HFF-Myc (cell line): Measurements from ENCODE around the gene CWC27.

Experiments
- DNase-seq: peaks from one replicate; pipeline ENCODE4 v3.0.0-alpha.2; 2011; ENCODE audit warnings: low read depth; ENCODE audit errors: extremely low read depth
- H3K4me3 ChIP-seq: replicated peaks from 2 replicates; pipeline ENCODE4 v1.5.1; 2011; ENCODE audit warnings: low read depth, mild to moderate bottlenecking, control low read depth, low read length
- CTCF ChIP-seq: IDR thresholded peaks from 2 replicates; pipeline ENCODE4 v1.5.1; 2012; ENCODE audit warnings: mild to moderate bottlenecking, low read depth, low read length, control low read depth; ENCODE audit errors: missing control alignments

Gene CWC27

GRCh38 chr5:65047948-65048690 is 279.4 kb downstream of the CWC27 start:
- TF ChIP-seq CTCF: no peak
- no peak overlapping the region for H3K4me3 ChIP-seq
- no peak for DNase-seq

- no peak overlapping the region for H3K4me3 ChIP-seq
- no peak for TF ChIP-seq CTCF
- no peak for DNase-seq
Measured at GRCh38 chr5:65050140-65050539, 281.4 kb downstream of the CWC27 start.

GRCh38 chr5:65050826-65051498 is 282.2 kb downstream of the CWC27 start:
- DNase-seq: no peak
- no peak overlapping the region for H3K4me3 ChIP-seq
- no peak for TF ChIP-seq CTCF

- no peak for DNase-seq
- no peak overlapping the region for H3K4me3 ChIP-seq
- TF ChIP-seq CTCF: no peak
Measured at GRCh38 chr5:65055938-65056337, 287.2 kb downstream of the CWC27 start.

- DNase-seq: no peak
- TF ChIP-seq CTCF: no peak
- H3K4me3 ChIP-seq: no peak overlapping the region
Measured at GRCh38 chr5:65059681-65060598, 291.2 kb downstream of the CWC27 start.

GRCh38 chr5:65061250-65061973 is 292.7 kb downstream of the CWC27 start:
- H3K4me3 ChIP-seq: no peak overlapping the region
- no peak for DNase-seq
- no peak for TF ChIP-seq CTCF
